ENCODE data around the gene LRP3. TPM values are rescaled to one million over a fixed set of nuclear protein-coding genes. Genes with fewer than 3 reads are reported as not detected.

Gene LRP3
- total and polyA plus RNA-seq, 2 donors (not counting 1 experiment from before 2014, with no cell fraction given) = 4.0 to 24.4 TPM

- DNase-seq (ENCODE audit: low read depth in 2 of 2) = no peak
- Histone ChIP-seq H3K36me3 (ENCODE audit: control insufficient read depth, insufficient read depth, low read length) (no peaks in the 10 kb centered on the region), H3K4me3 (replicated peaks in 1 of 4; ENCODE audit: control extremely low read depth in 1 of 4, insufficient read depth in 1 of 4, low read depth in 3 of 4, low read length in 4 of 4) (no peak overlapping the region), H3K4me1 (ENCODE audit: control insufficient read depth, extremely low read depth, insufficient read depth, low read length) (no peaks in the 10 kb centered on the region), H3K27me3 (ENCODE audit: control insufficient read depth, insufficient read depth, low read length) (no peaks in the 10 kb centered on the region), H3K9me3 (ENCODE audit: control insufficient read depth, insufficient read depth, low read depth, low read length) (no peaks in the 10 kb centered on the region), H3K27ac (ENCODE audit: insufficient read depth, low read length) (no peak overlapping the region), H4K20me1 (ENCODE audit: control insufficient read depth, extremely low read depth, insufficient read depth, low read length) (no peaks in the 10 kb centered on the region), H3K4me2 (ENCODE audit: extremely low read depth, insufficient read depth, low read length) (no peak overlapping the region), H3K79me2 (ENCODE audit: control insufficient read depth, insufficient read depth, low read length) (no peaks in the 10 kb centered on the region), H2AFZ (ENCODE audit: low read length) (no peak overlapping the region), H3K9ac (ENCODE audit: insufficient read depth, low read length) (no peak overlapping the region)
- TF ChIP-seq, protein P1, sequence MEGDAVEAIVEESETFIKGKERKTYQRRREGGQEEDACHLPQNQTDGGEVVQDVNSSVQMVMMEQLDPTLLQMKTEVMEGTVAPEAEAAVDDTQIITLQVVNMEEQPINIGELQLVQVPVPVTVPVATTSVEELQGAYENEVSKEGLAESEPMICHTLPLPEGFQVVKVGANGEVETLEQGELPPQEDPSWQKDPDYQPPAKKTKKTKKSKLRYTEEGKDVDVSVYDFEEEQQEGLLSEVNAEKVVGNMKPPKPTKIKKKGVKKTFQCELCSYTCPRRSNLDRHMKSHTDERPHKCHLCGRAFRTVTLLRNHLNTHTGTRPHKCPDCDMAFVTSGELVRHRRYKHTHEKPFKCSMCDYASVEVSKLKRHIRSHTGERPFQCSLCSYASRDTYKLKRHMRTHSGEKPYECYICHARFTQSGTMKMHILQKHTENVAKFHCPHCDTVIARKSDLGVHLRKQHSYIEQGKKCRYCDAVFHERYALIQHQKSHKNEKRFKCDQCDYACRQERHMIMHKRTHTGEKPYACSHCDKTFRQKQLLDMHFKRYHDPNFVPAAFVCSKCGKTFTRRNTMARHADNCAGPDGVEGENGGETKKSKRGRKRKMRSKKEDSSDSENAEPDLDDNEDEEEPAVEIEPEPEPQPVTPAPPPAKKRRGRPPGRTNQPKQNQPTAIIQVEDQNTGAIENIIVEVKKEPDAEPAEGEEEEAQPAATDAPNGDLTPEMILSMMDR (conservative IDR thresholded peaks at IDR 0.05 in 1 of 2, IDR thresholded peaks at IDR 0.05 in 1 of 2; ENCODE audit: low read depth in 1 of 2, low read length in 2 of 2) = no peak
Measured at GRCh38 chr19:33211794-33212435, 17.8 kb downstream of the LRP3 start.

- no peaks in the 10 kb centered on the region for H3K9me3 ChIP-seq (ENCODE audit: control insufficient read depth, insufficient read depth, low read depth, low read length)
- no peaks in the 10 kb centered on the region for H4K20me1 ChIP-seq (ENCODE audit: control insufficient read depth, extremely low read depth, insufficient read depth, low read length)
- H3K27me3 ChIP-seq (ENCODE audit: control insufficient read depth, insufficient read depth, low read length) = no peaks in the 10 kb centered on the region
- no peak overlapping the region for H3K27ac ChIP-seq (ENCODE audit: insufficient read depth, low read length)
- H3K36me3 ChIP-seq (ENCODE audit: control insufficient read depth, insufficient read depth, low read length) = no peaks in the 10 kb centered on the region
- no peaks in the 10 kb centered on the region for H3K4me1 ChIP-seq (ENCODE audit: control insufficient read depth, extremely low read depth, insufficient read depth, low read length)
- no peak for DNase-seq (ENCODE audit: low read depth in 2 of 2)
- H3K4me3 ChIP-seq (replicated peaks in 1 of 4; ENCODE audit: control extremely low read depth in 1 of 4, insufficient read depth in 1 of 4, low read depth in 3 of 4, low read length in 4 of 4) = no peak overlapping the region
- H3K79me2 ChIP-seq (ENCODE audit: control insufficient read depth, insufficient read depth, low read length) = no peaks in the 10 kb centered on the region
- H3K4me2 ChIP-seq (ENCODE audit: extremely low read depth, insufficient read depth, low read length) = no peak overlapping the region
- no peak overlapping the region for H3K9ac ChIP-seq (ENCODE audit: insufficient read depth, low read length)
- TF ChIP-seq, protein P1 (conservative IDR thresholded peaks at IDR 0.05 in 1 of 2, IDR thresholded peaks at IDR 0.05 in 1 of 2; ENCODE audit: low read depth in 1 of 2, low read length in 2 of 2) = no peak
- no peak for TF ChIP-seq EZH2 (IDR thresholded peaks at IDR 0.05; ENCODE audit: low read length, missing control alignments)
- no peak overlapping the region for H2AFZ ChIP-seq (ENCODE audit: low read length)
Measured at GRCh38 chr19:33212436-33213172, 18.5 kb downstream of the LRP3 start.

GRCh38 chr19:33214596-33214995 lies 20.5 kb downstream of the LRP3 start:
- Histone ChIP-seq H3K4me3 (replicated peaks in 1 of 4; ENCODE audit: control extremely low read depth in 1 of 4, insufficient read depth in 1 of 4, low read depth in 3 of 4, low read length in 4 of 4) (no peak overlapping the region), H3K27me3 (ENCODE audit: control insufficient read depth, insufficient read depth, low read length) (no peaks in the 10 kb centered on the region), H3K9ac (ENCODE audit: insufficient read depth, low read length) (no peak overlapping the region), H3K9me3 (ENCODE audit: control insufficient read depth, insufficient read depth, low read depth, low read length) (no peaks in the 10 kb centered on the region), H3K4me2 (ENCODE audit: extremely low read depth, insufficient read depth, low read length) (no peak overlapping the region), H3K27ac (ENCODE audit: insufficient read depth, low read length) (no peak overlapping the region), H3K36me3 (ENCODE audit: control insufficient read depth, insufficient read depth, low read length) (no peaks in the 10 kb centered on the region), H3K79me2 (ENCODE audit: control insufficient read depth, insufficient read depth, low read length) (no peaks in the 10 kb centered on the region), H3K4me1 (ENCODE audit: control insufficient read depth, extremely low read depth, insufficient read depth, low read length) (no peaks in the 10 kb centered on the region), H2AFZ (ENCODE audit: low read length) (no peak overlapping the region), H4K20me1 (ENCODE audit: control insufficient read depth, extremely low read depth, insufficient read depth, low read length) (no peaks in the 10 kb centered on the region)
- TF ChIP-seq, protein P1 (conservative IDR thresholded peaks at IDR 0.05 in 1 of 2, IDR thresholded peaks at IDR 0.05 in 1 of 2; ENCODE audit: low read depth in 1 of 2, low read length in 2 of 2) = peak; percentile 25 to 42
- TF ChIP-seq EZH2 (IDR thresholded peaks at IDR 0.05; ENCODE audit: low read length, missing control alignments) = no peak
- DNase-seq (ENCODE audit: low read depth in 2 of 2) = peak; percentile 19 to 26

All from fibroblast of lung (primary cell).